Keratinocyte (primary cell): ENCODE results near the gene PAOX. TPM values are rescaled to one million over a fixed set of nuclear protein-coding genes. Genes with fewer than 3 reads are reported as not detected.

ENCODE experiments used
- DNase-seq: peaks from one replicate; pipeline ENCODE4 v3.0.0-alpha.2; 2011; ENCODE audit warnings: low read depth, missing footprints, low spot score
- FAIRE-seq: peaks from 2 replicates; lab custom pipeline; 2011; peaks lifted over from hg19 to GRCh38; lab: Jason Lieb, UNC
- H2AFZ ChIP-seq: 2 replicates; pipeline ENCODE4 v1.6.0; 2012; ENCODE audit warnings: low read length, control low read depth, inconsistent platforms; ENCODE audit not compliant: control insufficient read depth
- H3K27ac ChIP-seq: 2 replicates; pipeline ENCODE4 v1.5.1; 2011; ENCODE audit warnings: low read length; ENCODE audit not compliant: control insufficient read depth, insufficient read depth
- H3K27me3 ChIP-seq: 3 replicates; pipeline ENCODE4 v1.6.0; 2011; ENCODE audit warnings: low read length; ENCODE audit not compliant: control insufficient read depth, insufficient read depth; ENCODE audit errors: extremely low read depth
- H3K36me3 ChIP-seq, 2 experiments: 2 replicates in 1 of 2; 3 replicates in 1 of 2; pipeline ENCODE4 v1.5.1; 2011; ENCODE audit warnings: low read length in 2 of 2, mild to moderate bottlenecking in 1 of 2; ENCODE audit not compliant: control insufficient read depth in 2 of 2, insufficient read depth in 2 of 2; ENCODE audit errors: extremely low read depth in 1 of 2
- H3K4me1 ChIP-seq: 3 replicates; pipeline ENCODE4 v1.5.1; 2011; ENCODE audit warnings: low read length; ENCODE audit not compliant: control insufficient read depth, insufficient read depth; ENCODE audit errors: extremely low read depth
- H3K4me2 ChIP-seq: 3 replicates; pipeline ENCODE4 v1.6.0; 2011; ENCODE audit warnings: low read depth, low read length; ENCODE audit not compliant: control insufficient read depth, insufficient read depth; ENCODE audit errors: extremely low read depth
- H3K4me3 ChIP-seq, 3 experiments: fragments of 200-600 bp in 1 of 3; sonication (generic) in 1 of 3; 2 replicates in 2 of 3; 3 replicates in 1 of 3; pipeline ENCODE4 v1.5.1; 2011 to 2016; ENCODE audit warnings: low read length in 3 of 3, mild to moderate bottlenecking in 3 of 3, control low read depth in 2 of 3, inconsistent platforms in 1 of 3, low read depth in 1 of 3, mixed read lengths in 1 of 3, mixed run types in 1 of 3, moderate library complexity in 1 of 3; ENCODE audit not compliant: control insufficient read depth in 2 of 3, insufficient read depth in 2 of 3; ENCODE audit errors: extremely low read depth in 1 of 3
- H3K79me2 ChIP-seq: 2 replicates; pipeline ENCODE4 v1.6.0; 2012; ENCODE audit warnings: low read length; ENCODE audit not compliant: control insufficient read depth, insufficient read depth
- H3K9ac ChIP-seq: 3 replicates; pipeline ENCODE4 v1.6.0; 2011; ENCODE audit warnings: low read length; ENCODE audit not compliant: control insufficient read depth, insufficient read depth; ENCODE audit errors: extremely low read depth
- H3K9me1 ChIP-seq: 3 replicates; pipeline ENCODE4 v1.6.0; 2011; ENCODE audit warnings: low read length; ENCODE audit not compliant: control insufficient read depth, insufficient read depth; ENCODE audit errors: extremely low read depth
- H3K9me3 ChIP-seq: 2 replicates; pipeline ENCODE4 v1.5.1; 2012; ENCODE audit warnings: low read depth, low read length; ENCODE audit not compliant: control insufficient read depth
- H4K20me1 ChIP-seq: 3 replicates; pipeline ENCODE4 v1.6.0; 2011; ENCODE audit warnings: low read length; ENCODE audit not compliant: control insufficient read depth, insufficient read depth; ENCODE audit errors: extremely low read depth
- CTCF ChIP-seq, 3 experiments: IDR thresholded peaks in 1 of 3; conservative IDR thresholded peaks in 1 of 3; optimal IDR thresholded peaks in 1 of 3; 2 replicates in 2 of 3; 3 replicates in 1 of 3; pipeline versions ENCODE3 to v1.5.1; 2011; ENCODE audit warnings: low read length in 3 of 3, mild to moderate bottlenecking in 3 of 3, moderate library complexity in 2 of 3, control low read depth in 1 of 3, inconsistent platforms in 1 of 3; ENCODE audit not compliant: insufficient read depth in 2 of 3; ENCODE audit errors: extremely low read depth in 1 of 3
- EZH2 ChIP-seq: IDR thresholded peaks from one replicate; pipeline ENCODE4 v1.6.1; 2012; ENCODE audit warnings: inconsistent platforms, mild to moderate bottlenecking, low read length, moderate library complexity
- dilution Hi-C: fragments of 300-500 bp; cut with MboI; formaldehyde crosslinking; loops from one replicate; pipeline ENCODE4 v1.7.0; 2020; ENCODE audit warnings: low sequenced_read_pairs; ENCODE audit not compliant: extremely low pct_ligation_motif_present
- polyA plus RNA-seq, 5 experiments: library from polyadenylated mRNA; depleted of rRNA in 3 of 5; stranded (reverse) in 3 of 5; stranded (forward) in 1 of 5; unstranded in 1 of 5; fragments of >200 nt; gene quantifications; 1 replicate in 1 of 5; 2 replicates in 3 of 5; 3 replicates in 1 of 5; pipeline versions ENCODE4 v1.2.1 to v1.2.3, GENCODE V29; 2011 to 2012; ENCODE audit warnings: missing spikeins in 2 of 5, low read depth in 1 of 5, low replicate concordance in 1 of 5

The PAOX gene
- polyA plus RNA-seq, 1 donor (not counting 4 experiments of a cell fraction or from before 2014, with no cell fraction given) = 2.6 TPM

GRCh38 chr10:133419211-133419950, 40.3 kb downstream of the PAOX start:
- no peaks in the 10 kb centered on the region for H3K4me1 ChIP-seq
- FAIRE-seq (no peak), DNase-seq (no peak)
- H3K9ac ChIP-seq = no peak overlapping the region
- peaks cover 11% of the 10 kb centered on the region for H4K20me1 ChIP-seq
- no peak overlapping the region for H2AFZ ChIP-seq
- no peak overlapping the region for H3K27ac ChIP-seq
- peaks cover 2% of the 10 kb centered on the region for H3K9me1 ChIP-seq
- no peaks in the 10 kb centered on the region for H3K79me2 ChIP-seq
- H3K27me3 ChIP-seq = peaks cover 10% of the 10 kb centered on the region
- H3K4me2 ChIP-seq = no peak overlapping the region
- TF ChIP-seq EZH2 (no peak), CTCF (optimal IDR thresholded peaks at IDR 0.05 in 1 of 3, IDR thresholded peaks at IDR 0.05 in 1 of 3, conservative IDR thresholded peaks at IDR 0.05 in 1 of 3; ENCODE audit: extremely low read depth in 1 of 3, insufficient read depth in 2 of 3, low read length in 3 of 3) (no peak)
- H3K9me3 ChIP-seq = no peaks in the 10 kb centered on the region
- dilution Hi-C loops = no loop called here
- H3K4me3 ChIP-seq = no peak overlapping the region
- peaks cover 14% of the 10 kb centered on the region in 2 experiments for H3K36me3 ChIP-seq

- FAIRE-seq = no peak
- H3K27ac ChIP-seq = no peak overlapping the region
- DNase-seq = no peak
- dilution Hi-C loops = no loop called here
- no peak overlapping the region for H3K4me2 ChIP-seq
- H3K9ac ChIP-seq = no peak overlapping the region
- peaks cover 2% of the 10 kb centered on the region for H3K9me1 ChIP-seq
- peaks cover 11% of the 10 kb centered on the region for H4K20me1 ChIP-seq
- H3K4me3 ChIP-seq = no peak overlapping the region
- H3K27me3 ChIP-seq = peaks cover 10% of the 10 kb centered on the region
- no peak for TF ChIP-seq CTCF (optimal IDR thresholded peaks at IDR 0.05 in 1 of 3, IDR thresholded peaks at IDR 0.05 in 1 of 3, conservative IDR thresholded peaks at IDR 0.05 in 1 of 3; ENCODE audit: extremely low read depth in 1 of 3, insufficient read depth in 2 of 3, low read length in 3 of 3)
- TF ChIP-seq EZH2 = no peak
- H3K79me2 ChIP-seq = no peaks in the 10 kb centered on the region
- H3K36me3 ChIP-seq = peaks cover 14% of the 10 kb centered on the region in 2 experiments
- H2AFZ ChIP-seq = no peak overlapping the region
- H3K9me3 ChIP-seq = no peaks in the 10 kb centered on the region
- H3K4me1 ChIP-seq = no peaks in the 10 kb centered on the region
Measured at GRCh38 chr10:133420028-133420427, 41.0 kb downstream of the PAOX start.
